Inferior parietal cortex (tissue), 1 donor: ENCODE results near the gene SDR39U1.

ENCODE experiments used
- DNase-seq: peaks from one replicate; pipeline ENCODE4 v3.0.0-alpha.2; 2016; ENCODE audit errors: extremely low spot score

Gene SDR39U1

DNA sequence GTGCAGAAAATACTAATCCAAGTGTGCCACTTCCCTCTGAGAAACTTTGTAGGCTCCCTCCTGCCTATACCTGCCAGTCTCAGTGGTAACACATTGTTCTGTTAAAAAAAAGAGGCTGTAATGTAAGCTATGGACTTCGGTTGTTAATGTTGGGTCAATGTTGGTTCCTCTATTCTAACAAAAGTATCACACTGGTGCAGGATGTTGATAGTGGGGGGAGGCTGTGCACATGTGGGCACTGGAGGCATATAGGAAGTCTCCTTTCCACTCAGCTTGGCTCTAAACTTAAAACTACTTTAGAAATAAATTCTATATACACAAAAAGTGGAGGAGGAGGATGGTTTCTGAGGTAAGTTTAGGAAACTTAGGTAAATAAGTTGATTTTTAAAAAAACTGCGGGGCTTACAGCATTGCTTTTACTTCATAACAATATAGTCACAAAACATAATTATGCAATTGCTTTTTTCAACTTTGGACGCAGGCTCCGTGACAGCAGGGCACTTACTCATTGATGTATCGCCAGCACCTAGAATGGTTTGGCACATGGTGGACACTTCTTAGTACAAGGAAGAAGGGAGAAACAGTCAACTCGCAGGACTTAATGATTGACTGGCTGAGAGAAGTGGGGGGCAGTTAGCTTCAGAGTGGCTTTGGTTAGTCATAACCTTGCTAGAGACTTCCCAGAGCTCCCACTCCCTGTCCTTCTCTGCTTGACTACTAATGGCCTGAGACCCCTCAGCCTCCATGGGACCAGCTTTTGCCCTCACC is 51.7 kb downstream of the SDR39U1 start:
- no peak for DNase-seq
